Mesenchymal stem cell (in vitro differentiated cells and primary cell): ENCODE results near the gene TGFBI.

Experiments
- DNase-seq: peaks from one replicate; pipeline ENCODE4 v3.0.0-alpha.2; 2013
- H2AFZ ChIP-seq: one replicate; pipeline ENCODE4 v1.6.1; 2013; ENCODE audit warnings: low read depth, mild to moderate bottlenecking, control low read depth, inconsistent platforms, low read length, moderate library complexity
- H2AK5ac ChIP-seq: 2 replicates; pipeline ENCODE4 v1.6.1; 2013; ENCODE audit warnings: low read length, moderate library complexity, mild to moderate bottlenecking, inconsistent platforms; ENCODE audit not compliant: severe bottlenecking
- H2BK120ac ChIP-seq: one replicate; pipeline ENCODE4 v1.6.1; 2013; ENCODE audit warnings: low read depth, mild to moderate bottlenecking, inconsistent platforms, low read length, moderate library complexity
- H2BK12ac ChIP-seq, 2 experiments: one replicate each; pipeline ENCODE4 v1.6.1; 2013; ENCODE audit warnings: inconsistent platforms in 2 of 2, low read length in 2 of 2, mild to moderate bottlenecking in 2 of 2, moderate library complexity in 2 of 2, control low read depth in 1 of 2
- H2BK15ac ChIP-seq: one replicate; pipeline ENCODE4 v1.6.1; 2013; ENCODE audit warnings: mild to moderate bottlenecking, low read depth, inconsistent platforms; ENCODE audit not compliant: poor library complexity, severe bottlenecking
- H2BK5ac ChIP-seq: 2 replicates; pipeline ENCODE4 v1.6.1; 2013; ENCODE audit warnings: low read depth, mild to moderate bottlenecking, low read length, control low read depth, inconsistent platforms; ENCODE audit not compliant: poor library complexity, severe bottlenecking
- H3K14ac ChIP-seq, 2 experiments: one replicate each; pipeline ENCODE4 v1.6.1; 2013; ENCODE audit warnings: inconsistent platforms in 2 of 2, low read length in 2 of 2, control low read depth in 1 of 2, mild to moderate bottlenecking in 1 of 2, moderate library complexity in 1 of 2
- H3K18ac ChIP-seq, 2 experiments: one replicate each; pipeline ENCODE4 v1.6.1; 2013; ENCODE audit warnings: inconsistent platforms in 2 of 2, low read length in 2 of 2, control low read depth in 1 of 2, low read depth in 1 of 2, mild to moderate bottlenecking in 1 of 2
- H3K23ac ChIP-seq, 2 experiments: one replicate each; pipeline ENCODE4 v1.6.1; 2013; ENCODE audit warnings: inconsistent platforms in 2 of 2, low read length in 2 of 2, mild to moderate bottlenecking in 2 of 2, moderate library complexity in 2 of 2, control low read depth in 1 of 2
- H3K27ac ChIP-seq: 2 replicates; pipeline ENCODE4 v1.5.1; 2013; ENCODE audit warnings: mild to moderate bottlenecking, moderate library complexity, low read length, control low read depth, inconsistent platforms; ENCODE audit not compliant: poor library complexity, severe bottlenecking
- H3K27me3 ChIP-seq, 2 experiments: 2 replicates each; pipeline versions ENCODE4 v1.6.1 to v1.7.0; 2013; ENCODE audit warnings: low read length in 2 of 2, mild to moderate bottlenecking in 2 of 2, moderate library complexity in 2 of 2, control low read depth in 1 of 2, inconsistent platforms in 1 of 2; ENCODE audit not compliant: control insufficient read depth in 1 of 2, insufficient read depth in 1 of 2
- H3K36me3 ChIP-seq, 2 experiments: 2 replicates each; pipeline versions ENCODE4 v1.6.1 to v1.7.0; 2013; ENCODE audit warnings: low read length in 2 of 2, control low read depth in 1 of 2, inconsistent platforms in 1 of 2, low read depth in 1 of 2, mild to moderate bottlenecking in 1 of 2; ENCODE audit not compliant: insufficient read depth in 2 of 2, control insufficient read depth in 1 of 2
- H3K4ac ChIP-seq, 2 experiments: one replicate each; pipeline ENCODE4 v1.6.1; 2013; ENCODE audit warnings: inconsistent platforms in 2 of 2, low read length in 2 of 2, mild to moderate bottlenecking in 2 of 2, moderate library complexity in 2 of 2, control low read depth in 1 of 2, low read depth in 1 of 2
- H3K4me1 ChIP-seq: 2 replicates; pipeline ENCODE4 v1.6.1; 2013; ENCODE audit warnings: low read depth, low read length, control low read depth; ENCODE audit not compliant: control insufficient read depth, insufficient read depth
- H3K4me2 ChIP-seq: 2 replicates; pipeline ENCODE4 v1.6.1; 2013; ENCODE audit warnings: low read length, mild to moderate bottlenecking, inconsistent platforms; ENCODE audit not compliant: poor library complexity, severe bottlenecking
- H3K4me3 ChIP-seq, 2 experiments: 2 replicates each; pipeline versions ENCODE4 v1.5.1 to v1.7.0; 2013; ENCODE audit warnings: low read length in 2 of 2, mild to moderate bottlenecking in 2 of 2, control low read depth in 1 of 2, low read depth in 1 of 2; ENCODE audit not compliant: insufficient read depth in 1 of 2
- H3K79me1 ChIP-seq: replicated peaks from 2 replicates; pipeline ENCODE4 v1.6.1; 2013; ENCODE audit warnings: mild to moderate bottlenecking, control low read depth, low read length, inconsistent platforms; ENCODE audit not compliant: poor library complexity, severe bottlenecking
- H3K9ac ChIP-seq: 2 replicates; pipeline ENCODE4 v1.7.0; 2013; ENCODE audit warnings: mild to moderate bottlenecking, low read length, moderate library complexity
- H3K9me3 ChIP-seq: 2 replicates; pipeline ENCODE4 v1.7.0; 2013; ENCODE audit warnings: mild to moderate bottlenecking, low read length; ENCODE audit not compliant: control insufficient read depth
- H4K8ac ChIP-seq: one replicate; pipeline ENCODE4 v1.6.1; 2013; ENCODE audit warnings: inconsistent platforms, mild to moderate bottlenecking, low read length, moderate library complexity
- H4K91ac ChIP-seq: one replicate; pipeline ENCODE4 v1.6.1; 2013; ENCODE audit warnings: mild to moderate bottlenecking, low read length, inconsistent platforms
- WGBS: methylation state at CpG from one replicate; pipeline ENCODE4 v1.1.7; 2013; ENCODE audit warnings: mixed read lengths; 5-methylcytosine and 5-hydroxymethylcytosine counted together

TGFBI gene

GRCh38 chr5:136020383-136021015 lies 8.3 kb upstream of the TGFBI start:
- peak; percentile 97 for DNase-seq
- H2BK5ac ChIP-seq: peak overlapping the region; percentile 32
- H3K4me1 ChIP-seq: peaks cover 11% of the 10 kb centered on the region

DNA sequence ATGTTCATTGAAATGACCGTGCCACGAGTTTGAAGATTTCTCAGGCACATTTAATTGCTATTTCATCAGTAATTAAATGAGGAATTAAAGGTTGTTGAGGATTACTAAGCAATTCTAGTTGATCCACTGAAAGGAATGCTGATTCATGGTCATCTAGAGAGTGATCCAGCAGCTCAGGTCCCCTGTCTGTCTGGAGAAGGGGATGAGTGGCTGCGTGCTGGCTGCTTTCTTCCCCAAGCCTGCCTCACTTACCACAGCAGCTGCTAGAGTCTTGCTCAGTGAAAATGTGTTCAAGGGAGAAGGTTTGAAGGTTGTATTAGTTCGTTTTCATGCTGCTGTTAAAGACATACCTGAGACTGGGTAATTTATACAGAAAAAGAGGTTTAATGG lies 7.8 kb upstream of the TGFBI start:
- H3K4me2 ChIP-seq: no peak overlapping the region
- peak overlapping the region; percentile 2 to 99 for H2BK12ac ChIP-seq
- H2BK120ac ChIP-seq: peak overlapping the region; percentile 55
- no peak overlapping the region for H3K4me3 ChIP-seq
- no peak overlapping the region for H2AFZ ChIP-seq
- H3K4ac ChIP-seq: peak overlapping the region; percentile 9 to 97
- peak overlapping the region; percentile 76 for H3K27ac ChIP-seq
- H3K4me1 ChIP-seq: peaks cover 11% of the 10 kb centered on the region
- no peak overlapping the region for H2AK5ac ChIP-seq
- peak overlapping the region; percentile 45 for H3K9ac ChIP-seq
- peak; percentile 82 for DNase-seq
- H3K36me3 ChIP-seq: no peaks in the 10 kb centered on the region
- H3K79me1 ChIP-seq: no peaks in the 10 kb centered on the region
- H2BK5ac ChIP-seq: no peak overlapping the region
- H3K9me3 ChIP-seq: no peaks in the 10 kb centered on the region
- peak overlapping the region; percentile 0 for H4K91ac ChIP-seq
- H2BK15ac ChIP-seq: no peak overlapping the region
- no peak overlapping the region for H3K14ac ChIP-seq
- 55% methylated on average over 4 of the region's 4 CpGs for WGBS
- no peak overlapping the region for H3K23ac ChIP-seq
- H4K8ac ChIP-seq: peak overlapping the region; percentile 0
- no peaks in the 10 kb centered on the region for H3K27me3 ChIP-seq
- peak overlapping the region; percentile 6 to 98 for H3K18ac ChIP-seq

More at GRCh38 chr5:136020383-136021015, 8.3 kb upstream of the TGFBI start:
- Histone ChIP-seq H4K8ac (no peak overlapping the region), H2BK120ac (peak overlapping the region; percentile 24), H3K23ac (no peak overlapping the region), H3K14ac (no peak overlapping the region), H3K4ac (peak overlapping the region in 1 of 2 experiments; percentile 97), H2AFZ (no peak overlapping the region), H3K79me1 (no peaks in the 10 kb centered on the region), H3K4me3 (peak overlapping the region in 1 of 2 experiments; percentile 4), H2AK5ac (no peak overlapping the region), H2BK15ac (no peak overlapping the region), H3K27ac (peak overlapping the region; percentile 76), H2BK12ac (no peak overlapping the region), H3K27me3 (no peaks in the 10 kb centered on the region), H3K9me3 (no peaks in the 10 kb centered on the region), H3K36me3 (no peaks in the 10 kb centered on the region), H4K91ac (no peak overlapping the region), H3K4me2 (no peak overlapping the region), H3K18ac (peak overlapping the region; percentile 40 to 74), H3K9ac (peak overlapping the region; percentile 68)
- WGBS: 7% methylated on average over 7 of the region's 10 CpGs

DNA sequence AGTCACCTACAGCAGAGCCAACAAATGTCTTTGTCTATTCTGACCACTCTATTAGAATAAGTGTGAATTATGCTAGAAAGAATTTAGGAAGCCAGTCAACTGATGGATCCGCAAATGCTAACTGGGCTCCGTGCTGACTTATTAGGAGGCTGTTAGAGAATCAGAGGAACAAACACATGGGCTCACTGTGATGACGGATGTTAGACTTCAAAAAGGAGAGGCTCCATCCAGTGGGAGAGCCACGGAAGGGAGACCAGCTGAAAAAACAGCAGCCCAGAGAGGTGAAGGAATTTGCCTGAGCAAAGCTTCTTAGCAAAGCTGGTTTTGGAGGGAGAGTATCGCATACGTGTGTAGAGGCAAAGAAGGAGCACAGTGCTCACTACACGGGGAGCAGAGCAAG lies 5.8 kb upstream of the TGFBI start:
- Histone ChIP-seq H3K14ac (peak overlapping the region in 1 of 2 experiments; percentile 92), H3K9ac (no peak overlapping the region), H2BK15ac (peak overlapping the region; percentile 1), H3K18ac (peak overlapping the region; percentile 23 to 93), H3K4me2 (no peak overlapping the region), H2BK120ac (peak overlapping the region; percentile 81), H3K4me3 (no peak overlapping the region), H3K79me1 (no peaks in the 10 kb centered on the region), H4K8ac (no peak overlapping the region), H3K36me3 (no peaks in the 10 kb centered on the region), H2BK12ac (peak overlapping the region; percentile 29 to 97), H2AK5ac (peak overlapping the region; percentile 53), H2AFZ (no peak overlapping the region), H3K27ac (no peak overlapping the region), H3K27me3 (no peaks in the 10 kb centered on the region), H3K4ac (peak overlapping the region in 1 of 2 experiments; percentile 71), H3K23ac (no peak overlapping the region), H3K9me3 (no peaks in the 10 kb centered on the region), H2BK5ac (no peak overlapping the region), H4K91ac (peak overlapping the region; percentile 87), H3K4me1 (peaks cover 5% of the 10 kb centered on the region)
- no peak for DNase-seq
- 87% methylated on average over 7 of the region's 7 CpGs for whole genome bisulfite sequencing

DNA sequence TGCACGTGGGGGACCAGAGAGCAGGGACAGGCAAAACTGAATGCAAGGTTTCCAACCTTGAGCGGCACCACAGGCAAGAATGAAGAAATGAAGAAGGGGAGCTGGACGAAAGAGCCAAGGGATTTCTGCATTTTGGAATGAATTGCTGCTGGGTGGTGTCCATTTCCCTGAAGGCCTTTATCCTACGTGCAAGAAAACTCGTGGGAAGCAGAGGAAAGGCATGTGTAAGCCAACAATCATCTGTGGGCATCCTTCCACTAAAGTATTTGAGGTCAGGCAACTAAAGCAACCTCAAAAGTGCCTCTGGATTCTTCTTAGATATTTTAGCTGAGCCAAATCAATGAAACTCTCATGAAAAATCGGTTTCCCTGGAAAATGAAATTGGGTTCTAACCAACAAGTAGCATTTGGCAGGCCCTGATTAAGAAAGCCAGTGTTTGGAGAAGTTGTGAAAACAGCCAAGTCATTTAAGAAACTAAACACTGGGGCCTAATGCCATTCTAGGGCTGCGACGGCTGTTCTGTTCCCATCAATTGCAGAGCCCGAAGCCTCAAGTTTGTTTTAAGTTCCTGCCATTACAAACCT lies 4.7 kb upstream of the TGFBI start:
- H3K4me3 ChIP-seq: no peak overlapping the region
- no peak overlapping the region for H2BK120ac ChIP-seq
- H3K4ac ChIP-seq: peak overlapping the region; percentile 13 to 64
- WGBS: 93% methylated on average over 9 of the region's 9 CpGs
- H3K36me3 ChIP-seq: no peaks in the 10 kb centered on the region
- peaks cover 1% of the 10 kb centered on the region for H3K79me1 ChIP-seq
- peaks cover 8% of the 10 kb centered on the region for H3K4me1 ChIP-seq
- H3K18ac ChIP-seq: peak overlapping the region in 1 of 2 experiments; percentile 37
- H3K4me2 ChIP-seq: no peak overlapping the region
- peak overlapping the region; percentile 85 for H2BK15ac ChIP-seq
- H4K91ac ChIP-seq: no peak overlapping the region
- H4K8ac ChIP-seq: no peak overlapping the region
- H3K27me3 ChIP-seq: no peaks in the 10 kb centered on the region
- no peak overlapping the region for H3K27ac ChIP-seq
- no peak overlapping the region for H3K9ac ChIP-seq
- no peak overlapping the region for H2AFZ ChIP-seq
- H2BK5ac ChIP-seq: no peak overlapping the region
- no peak overlapping the region for H3K23ac ChIP-seq
- no peak overlapping the region for H2AK5ac ChIP-seq
- peak; percentile 24 for DNase-seq
- no peaks in the 10 kb centered on the region for H3K9me3 ChIP-seq
- H2BK12ac ChIP-seq: peak overlapping the region; percentile 51 to 62
- no peak overlapping the region for H3K14ac ChIP-seq
